Kidney epithelial cell (primary cell): ENCODE results near the gene TARBP1. TPM values are rescaled to one million over a fixed set of nuclear protein-coding genes. Genes with fewer than 3 reads are reported as not detected.

Experiments used
- DNase-seq: peaks from one replicate; pipeline ENCODE4 v3.0.0-alpha.2; 2010; ENCODE audit warnings: low read depth
- H3K27me3 ChIP-seq: 2 replicates; pipeline ENCODE4 v1.6.0; 2011; ENCODE audit warnings: low read length; ENCODE audit not compliant: control insufficient read depth, insufficient read depth
- H3K36me3 ChIP-seq: 2 replicates; pipeline ENCODE4 v1.5.1; 2011; ENCODE audit warnings: low read length; ENCODE audit not compliant: control insufficient read depth, insufficient read depth
- H3K4me3 ChIP-seq: 2 replicates; pipeline ENCODE4 v1.5.1; 2011; ENCODE audit warnings: low read depth, mild to moderate bottlenecking, control low read depth, low read length
- total RNA-seq: library from RNA; depleted of rRNA; stranded (reverse); fragments of >200 nt; gene quantifications from 2 replicates; pipeline ENCODE4 v1.2.3, GENCODE V29; 2015
- TF ChIP-seq, protein P1 (sequence below): IDR thresholded peaks from 2 replicates; pipeline ENCODE4 v1.5.1; 2011; ENCODE audit warnings: mild to moderate bottlenecking, moderate library complexity, low read length, control low read depth, inconsistent platforms; ENCODE audit not compliant: insufficient read depth, poor library complexity, severe bottlenecking

The TARBP1 gene
- total RNA-seq, 1 donor from 2014 or later, result 22.1 TPM

DNA sequence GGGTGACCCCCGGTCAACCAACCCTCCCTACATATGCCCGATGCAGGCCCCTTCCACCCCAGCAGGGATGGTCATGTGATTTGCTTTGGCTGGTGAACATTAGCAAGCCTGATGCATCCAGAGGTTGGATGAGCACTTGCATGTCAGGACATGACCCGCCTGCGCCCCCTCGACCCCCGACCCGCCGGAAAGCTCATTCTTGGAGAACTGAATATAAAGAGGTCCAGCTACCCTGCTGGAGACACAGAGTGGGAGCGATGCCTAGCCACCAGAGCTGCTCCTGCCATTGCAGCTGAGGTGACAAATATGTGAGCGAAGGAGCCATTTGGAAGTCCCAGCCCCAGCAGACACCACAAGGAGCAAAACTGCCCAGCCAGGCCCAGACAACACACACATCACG lies 66.1 kb downstream of the TARBP1 start:
- no peaks in the 10 kb centered on the region for H3K27me3 ChIP-seq
- no peaks in the 10 kb centered on the region for H3K36me3 ChIP-seq
- no peak for DNase-seq
- TF ChIP-seq, protein P1, sequence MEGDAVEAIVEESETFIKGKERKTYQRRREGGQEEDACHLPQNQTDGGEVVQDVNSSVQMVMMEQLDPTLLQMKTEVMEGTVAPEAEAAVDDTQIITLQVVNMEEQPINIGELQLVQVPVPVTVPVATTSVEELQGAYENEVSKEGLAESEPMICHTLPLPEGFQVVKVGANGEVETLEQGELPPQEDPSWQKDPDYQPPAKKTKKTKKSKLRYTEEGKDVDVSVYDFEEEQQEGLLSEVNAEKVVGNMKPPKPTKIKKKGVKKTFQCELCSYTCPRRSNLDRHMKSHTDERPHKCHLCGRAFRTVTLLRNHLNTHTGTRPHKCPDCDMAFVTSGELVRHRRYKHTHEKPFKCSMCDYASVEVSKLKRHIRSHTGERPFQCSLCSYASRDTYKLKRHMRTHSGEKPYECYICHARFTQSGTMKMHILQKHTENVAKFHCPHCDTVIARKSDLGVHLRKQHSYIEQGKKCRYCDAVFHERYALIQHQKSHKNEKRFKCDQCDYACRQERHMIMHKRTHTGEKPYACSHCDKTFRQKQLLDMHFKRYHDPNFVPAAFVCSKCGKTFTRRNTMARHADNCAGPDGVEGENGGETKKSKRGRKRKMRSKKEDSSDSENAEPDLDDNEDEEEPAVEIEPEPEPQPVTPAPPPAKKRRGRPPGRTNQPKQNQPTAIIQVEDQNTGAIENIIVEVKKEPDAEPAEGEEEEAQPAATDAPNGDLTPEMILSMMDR, result no peak
- H3K4me3 ChIP-seq, result no peak overlapping the region

DNA sequence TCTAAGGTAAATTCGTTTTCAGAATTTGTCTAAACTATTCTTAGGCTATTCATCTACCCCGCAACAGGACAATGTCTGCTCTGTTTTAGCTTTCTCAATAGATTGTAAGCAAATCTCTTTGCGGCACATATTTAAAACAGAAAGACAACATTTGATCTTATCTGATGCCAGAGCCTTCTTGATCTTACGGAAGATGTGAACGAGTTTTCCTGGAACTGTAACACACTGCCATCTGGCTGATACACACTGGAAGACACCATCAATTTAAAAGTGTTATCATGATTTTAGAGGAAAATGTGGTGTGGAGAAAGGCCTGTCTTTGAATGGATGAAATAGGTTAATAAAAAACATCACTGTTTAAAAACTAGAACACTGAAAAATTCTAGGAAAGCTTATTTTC lies 69.7 kb downstream of the TARBP1 start:
- TF ChIP-seq, protein P1, result no peak
- Histone ChIP-seq H3K27me3 (no peaks in the 10 kb centered on the region), H3K4me3 (no peak overlapping the region), H3K36me3 (no peaks in the 10 kb centered on the region)
- no peak for DNase-seq

GRCh38 chr1:234408757-234409156 lies 70.2 kb downstream of the TARBP1 start:
- Histone ChIP-seq H3K36me3 (no peaks in the 10 kb centered on the region), H3K4me3 (no peak overlapping the region), H3K27me3 (no peaks in the 10 kb centered on the region)
- no peak for DNase-seq
- TF ChIP-seq, protein P1, result no peak

DNA sequence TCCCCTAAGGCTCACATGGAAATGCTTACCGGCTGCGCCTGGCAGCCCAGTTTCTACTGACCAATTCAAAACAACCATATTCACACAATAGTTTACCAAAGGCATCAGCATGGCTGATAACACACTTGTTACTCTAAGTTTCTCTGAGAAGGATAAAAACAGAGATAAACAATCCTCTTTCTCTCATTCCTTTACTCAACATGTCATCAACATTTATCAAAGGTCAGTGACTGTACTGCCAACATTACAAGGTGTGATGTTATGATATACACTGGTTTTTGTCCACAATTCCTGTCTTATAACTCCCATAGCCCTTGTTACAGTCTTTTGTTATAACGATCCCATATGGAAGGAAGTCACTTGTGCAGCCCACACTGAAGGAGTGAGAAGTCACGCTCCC lies 72.1 kb downstream of the TARBP1 start:
- Histone ChIP-seq H3K27me3 (no peaks in the 10 kb centered on the region), H3K4me3 (no peak overlapping the region), H3K36me3 (no peaks in the 10 kb centered on the region)
- TF ChIP-seq, protein P1, result no peak
- DNase-seq, result no peak

GRCh38 chr1:234405676-234406075 lies 73.3 kb downstream of the TARBP1 start:
- no peak overlapping the region for H3K4me3 ChIP-seq
- TF ChIP-seq, protein P1, result no peak
- no peak for DNase-seq

GRCh38 chr1:234402939-234403338 lies 76.0 kb downstream of the TARBP1 start:
- no peak overlapping the region for H3K4me3 ChIP-seq
- TF ChIP-seq, protein P1, result no peak
- H3K27me3 ChIP-seq, result no peaks in the 10 kb centered on the region
- no peaks in the 10 kb centered on the region for H3K36me3 ChIP-seq
- DNase-seq, result no peak

More at GRCh38 chr1:234405676-234406075, 73.3 kb downstream of the TARBP1 start:
- H3K36me3 ChIP-seq, result no peaks in the 10 kb centered on the region
- no peaks in the 10 kb centered on the region for H3K27me3 ChIP-seq
